ENCODE data around the gene PRKD2. TPM values are rescaled to one million over a fixed set of nuclear protein-coding genes. Genes with fewer than 3 reads are reported as not detected.

The PRKD2 gene
- polyA plus RNA-seq, 1 donor from 2014 or later, result 8.0 TPM

DNA sequence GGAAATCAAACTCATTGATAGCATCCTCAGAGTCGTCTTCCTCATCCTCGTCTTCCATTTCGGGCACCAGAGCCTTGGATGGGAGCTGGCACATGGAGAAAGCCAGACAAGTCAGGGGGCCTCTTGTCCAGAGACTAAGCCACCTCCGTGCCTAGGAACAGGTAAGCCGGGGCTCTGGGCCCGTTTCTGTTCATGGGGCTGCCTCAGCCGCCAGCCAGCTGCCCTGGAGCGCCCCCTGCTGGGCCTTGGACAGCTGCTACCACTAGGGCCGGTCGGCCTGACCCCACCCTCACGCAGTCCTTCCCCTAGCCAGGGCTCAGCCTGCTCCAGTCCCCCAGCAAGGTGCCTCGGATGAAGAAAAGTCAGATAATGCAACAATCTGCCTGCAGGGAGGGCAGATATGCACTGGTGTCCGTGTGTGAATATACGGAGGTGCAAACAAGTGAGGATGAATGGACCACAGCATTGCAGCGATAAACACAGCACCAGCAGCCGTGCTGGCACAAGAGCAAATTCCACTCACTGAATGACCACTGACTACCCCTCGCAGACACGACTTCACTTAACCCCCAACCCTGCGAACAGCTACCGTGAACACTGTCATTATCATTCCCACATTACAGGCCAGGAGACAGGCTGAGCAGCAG, 11.9 kb upstream of the PRKD2 start:
- Histone ChIP-seq H3K79me2 (replicated peaks; ENCODE audit: insufficient read depth, low read length) (peaks cover 6% of the 10 kb centered on the region), H3F3A (ENCODE audit: insufficient read depth, low read length, poor library complexity, severe bottlenecking) (no peaks in the 10 kb centered on the region), H2AFZ (ENCODE audit: low read depth, low read length) (no peak overlapping the region), H3K9ac (ENCODE audit: low read length) (no peak overlapping the region), H3K4me2 (ENCODE audit: low read length) (no peak overlapping the region), H3K36me3 (ENCODE audit: insufficient read depth, low read length) (peaks cover 3% of the 10 kb centered on the region), H3K27me3 (ENCODE audit: insufficient read depth, low read depth, low read length) (no peaks in the 10 kb centered on the region), H3K9me3 (ENCODE audit: low read length) (no peaks in the 10 kb centered on the region), H3K9me2 (ENCODE audit: insufficient read depth, low read length) (no peaks in the 10 kb centered on the region), H3K4me3 (ENCODE audit: low read length) (no peak overlapping the region), H4K20me1 (ENCODE audit: insufficient read depth) (peaks cover 18% of the 10 kb centered on the region), H3K27ac (ENCODE audit: low read length) (no peak overlapping the region)
- TF ChIP-seq RAD21 (conservative IDR thresholded peaks at IDR 0.05) (peak; percentile 70), MXI1 (conservative IDR thresholded peaks at IDR 0.05; ENCODE audit: poor library complexity, severe bottlenecking) (no peak), SMC3 (conservative IDR thresholded peaks at IDR 0.05; ENCODE audit: poor library complexity) (peak; percentile 75)
- TF ChIP-seq, protein P1, sequence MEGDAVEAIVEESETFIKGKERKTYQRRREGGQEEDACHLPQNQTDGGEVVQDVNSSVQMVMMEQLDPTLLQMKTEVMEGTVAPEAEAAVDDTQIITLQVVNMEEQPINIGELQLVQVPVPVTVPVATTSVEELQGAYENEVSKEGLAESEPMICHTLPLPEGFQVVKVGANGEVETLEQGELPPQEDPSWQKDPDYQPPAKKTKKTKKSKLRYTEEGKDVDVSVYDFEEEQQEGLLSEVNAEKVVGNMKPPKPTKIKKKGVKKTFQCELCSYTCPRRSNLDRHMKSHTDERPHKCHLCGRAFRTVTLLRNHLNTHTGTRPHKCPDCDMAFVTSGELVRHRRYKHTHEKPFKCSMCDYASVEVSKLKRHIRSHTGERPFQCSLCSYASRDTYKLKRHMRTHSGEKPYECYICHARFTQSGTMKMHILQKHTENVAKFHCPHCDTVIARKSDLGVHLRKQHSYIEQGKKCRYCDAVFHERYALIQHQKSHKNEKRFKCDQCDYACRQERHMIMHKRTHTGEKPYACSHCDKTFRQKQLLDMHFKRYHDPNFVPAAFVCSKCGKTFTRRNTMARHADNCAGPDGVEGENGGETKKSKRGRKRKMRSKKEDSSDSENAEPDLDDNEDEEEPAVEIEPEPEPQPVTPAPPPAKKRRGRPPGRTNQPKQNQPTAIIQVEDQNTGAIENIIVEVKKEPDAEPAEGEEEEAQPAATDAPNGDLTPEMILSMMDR (IDR thresholded peaks at IDR 0.05; ENCODE audit: poor library complexity, severe bottlenecking), result peak; percentile 81

DNA sequence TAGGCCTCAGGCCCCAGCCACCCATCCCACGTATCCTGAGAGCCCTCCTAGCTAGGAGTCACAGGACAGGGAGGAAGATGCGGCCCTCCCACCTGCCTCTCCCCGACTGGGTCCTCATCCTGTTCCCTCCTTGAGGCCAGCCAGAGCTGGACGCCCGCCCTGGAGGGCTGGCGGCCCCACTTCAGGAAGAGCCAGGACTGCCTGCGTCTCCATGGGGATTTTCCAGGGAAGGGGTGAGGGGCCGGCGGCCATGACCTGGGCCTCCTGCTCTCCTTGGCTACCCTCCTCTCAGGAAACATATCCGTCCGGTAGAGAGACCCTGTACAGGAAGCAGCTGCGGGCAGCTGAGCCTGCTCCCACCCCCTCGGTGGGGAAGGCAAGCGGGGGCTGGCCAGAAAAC, 11.3 kb upstream of the PRKD2 start:
- Histone ChIP-seq H3F3A (ENCODE audit: insufficient read depth, low read length, poor library complexity, severe bottlenecking) (no peaks in the 10 kb centered on the region), H3K9me3 (ENCODE audit: low read length) (no peaks in the 10 kb centered on the region), H3K4me2 (ENCODE audit: low read length) (no peak overlapping the region), H4K20me1 (ENCODE audit: insufficient read depth) (peaks cover 16% of the 10 kb centered on the region), H2AFZ (ENCODE audit: low read depth, low read length) (no peak overlapping the region), H3K9ac (ENCODE audit: low read length) (no peak overlapping the region), H3K4me3 (ENCODE audit: low read length) (no peak overlapping the region), H3K36me3 (ENCODE audit: insufficient read depth, low read length) (peaks cover 3% of the 10 kb centered on the region), H3K27me3 (ENCODE audit: insufficient read depth, low read depth, low read length) (no peaks in the 10 kb centered on the region), H3K9me2 (ENCODE audit: insufficient read depth, low read length) (no peaks in the 10 kb centered on the region), H3K79me2 (replicated peaks; ENCODE audit: insufficient read depth, low read length) (peaks cover under 1% of the 10 kb centered on the region), H3K27ac (ENCODE audit: low read length) (no peak overlapping the region)
- TF ChIP-seq POLR2AphosphoS5 (IDR thresholded peaks at IDR 0.05) (no peak), TAF1 (IDR thresholded peaks at IDR 0.05; ENCODE audit: low read depth) (no peak), SMC3 (conservative IDR thresholded peaks at IDR 0.05; ENCODE audit: poor library complexity) (no peak), EZH2 (IDR thresholded peaks at IDR 0.05; ENCODE audit: borderline replicate concordance, insufficient read depth, low read length, poor library complexity, severe bottlenecking) (no peak)
- TF ChIP-seq, protein P1 (IDR thresholded peaks at IDR 0.05; ENCODE audit: poor library complexity, severe bottlenecking), result no peak
- TF ChIP-seq, protein P2, sequence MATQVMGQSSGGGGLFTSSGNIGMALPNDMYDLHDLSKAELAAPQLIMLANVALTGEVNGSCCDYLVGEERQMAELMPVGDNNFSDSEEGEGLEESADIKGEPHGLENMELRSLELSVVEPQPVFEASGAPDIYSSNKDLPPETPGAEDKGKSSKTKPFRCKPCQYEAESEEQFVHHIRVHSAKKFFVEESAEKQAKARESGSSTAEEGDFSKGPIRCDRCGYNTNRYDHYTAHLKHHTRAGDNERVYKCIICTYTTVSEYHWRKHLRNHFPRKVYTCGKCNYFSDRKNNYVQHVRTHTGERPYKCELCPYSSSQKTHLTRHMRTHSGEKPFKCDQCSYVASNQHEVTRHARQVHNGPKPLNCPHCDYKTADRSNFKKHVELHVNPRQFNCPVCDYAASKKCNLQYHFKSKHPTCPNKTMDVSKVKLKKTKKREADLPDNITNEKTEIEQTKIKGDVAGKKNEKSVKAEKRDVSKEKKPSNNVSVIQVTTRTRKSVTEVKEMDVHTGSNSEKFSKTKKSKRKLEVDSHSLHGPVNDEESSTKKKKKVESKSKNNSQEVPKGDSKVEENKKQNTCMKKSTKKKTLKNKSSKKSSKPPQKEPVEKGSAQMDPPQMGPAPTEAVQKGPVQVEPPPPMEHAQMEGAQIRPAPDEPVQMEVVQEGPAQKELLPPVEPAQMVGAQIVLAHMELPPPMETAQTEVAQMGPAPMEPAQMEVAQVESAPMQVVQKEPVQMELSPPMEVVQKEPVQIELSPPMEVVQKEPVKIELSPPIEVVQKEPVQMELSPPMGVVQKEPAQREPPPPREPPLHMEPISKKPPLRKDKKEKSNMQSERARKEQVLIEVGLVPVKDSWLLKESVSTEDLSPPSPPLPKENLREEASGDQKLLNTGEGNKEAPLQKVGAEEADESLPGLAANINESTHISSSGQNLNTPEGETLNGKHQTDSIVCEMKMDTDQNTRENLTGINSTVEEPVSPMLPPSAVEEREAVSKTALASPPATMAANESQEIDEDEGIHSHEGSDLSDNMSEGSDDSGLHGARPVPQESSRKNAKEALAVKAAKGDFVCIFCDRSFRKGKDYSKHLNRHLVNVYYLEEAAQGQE (IDR thresholded peaks at IDR 0.05; ENCODE audit: borderline replicate concordance), result no peak
